Skin of body (tissue), 2 donors: Measurements from ENCODE around the gene TMEM273. TPM values are rescaled to one million over a fixed set of nuclear protein-coding genes. Genes with fewer than 3 reads are reported as not detected.

Experiments
- DNase-seq: peaks from one replicate; lab custom pipeline; 2025; lab: John Stamatoyannopoulos, UW
- total RNA-seq: library from RNA; depleted of rRNA; stranded (reverse); fragments of >200 nt; gene quantifications from one replicate; pipeline ENCODE4 v1.2.3, GENCODE V29; 2014

The TMEM273 gene, protein sequence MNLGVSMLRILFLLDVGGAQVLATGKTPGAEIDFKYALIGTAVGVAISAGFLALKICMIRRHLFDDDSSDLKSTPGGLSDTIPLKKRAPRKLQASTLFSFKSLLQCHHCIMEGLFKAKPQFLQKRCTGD
- 12.0 TPM for total RNA-seq

DNA sequence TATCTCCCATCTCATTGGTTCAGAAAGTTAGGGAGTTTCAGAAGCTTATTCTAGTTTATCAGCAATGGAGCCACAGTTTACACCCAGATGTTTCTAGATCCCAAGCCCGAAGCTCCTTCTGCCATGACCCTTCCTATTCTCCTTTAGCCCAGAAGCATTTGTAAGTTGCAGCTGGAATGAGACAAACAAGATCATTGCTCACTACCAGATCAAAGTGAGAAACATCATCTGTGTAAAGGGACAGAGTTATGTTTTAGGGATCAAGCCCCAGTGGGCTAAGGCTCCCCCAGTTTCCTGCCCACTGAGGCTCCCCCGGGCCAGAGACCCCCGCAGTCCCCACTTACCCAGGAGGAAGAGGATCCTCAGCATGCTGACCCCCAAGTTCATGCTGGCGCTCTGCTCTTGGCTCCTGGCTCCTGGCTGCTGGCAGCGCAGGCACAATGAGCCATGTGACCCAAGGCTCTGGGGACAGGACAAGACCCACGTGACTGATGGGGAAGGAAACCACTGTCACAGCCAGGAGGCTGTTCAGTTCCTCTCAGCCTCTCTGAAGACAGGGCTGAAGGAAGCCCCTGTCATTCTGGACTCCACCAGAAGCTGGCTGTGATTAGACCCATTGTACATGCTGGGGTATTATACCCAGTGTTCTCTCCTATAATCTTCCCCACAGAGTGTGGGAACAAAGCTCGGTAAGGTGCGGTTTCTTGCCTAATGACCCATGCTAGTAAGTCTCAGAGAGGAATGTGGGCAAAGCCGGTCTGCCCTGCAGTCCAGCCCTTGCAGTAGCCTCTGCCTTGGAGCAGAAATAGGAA is at the start of gene TMEM273:
Gene TMEM273 (minus strand): TSS at position 442 of the 812 bp plus-strand sequence. CDS start 55 bp downstream, at position 387.
- DNase-seq: peak; percentile 5

DNA sequence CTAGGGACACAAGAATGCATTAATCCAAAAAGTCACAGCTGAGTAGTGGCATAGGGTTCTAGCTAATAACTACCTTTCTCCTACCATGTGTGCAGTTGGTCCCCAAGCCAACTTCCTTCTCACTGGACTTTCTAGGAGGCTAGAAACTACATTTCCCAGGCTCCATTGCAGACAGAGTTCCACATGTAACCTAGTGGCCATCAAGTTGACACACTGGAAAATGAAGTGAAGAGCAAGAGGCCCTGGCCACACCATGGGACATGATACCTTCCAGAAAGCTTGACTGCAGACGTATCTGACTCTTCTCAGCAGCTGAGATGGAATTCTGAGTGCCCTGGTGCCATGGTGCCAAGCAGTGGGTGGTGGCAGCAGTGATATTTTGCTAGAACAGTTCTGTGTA is 49.8 kb upstream of the TMEM273 start:
- no peak for DNase-seq

DNA sequence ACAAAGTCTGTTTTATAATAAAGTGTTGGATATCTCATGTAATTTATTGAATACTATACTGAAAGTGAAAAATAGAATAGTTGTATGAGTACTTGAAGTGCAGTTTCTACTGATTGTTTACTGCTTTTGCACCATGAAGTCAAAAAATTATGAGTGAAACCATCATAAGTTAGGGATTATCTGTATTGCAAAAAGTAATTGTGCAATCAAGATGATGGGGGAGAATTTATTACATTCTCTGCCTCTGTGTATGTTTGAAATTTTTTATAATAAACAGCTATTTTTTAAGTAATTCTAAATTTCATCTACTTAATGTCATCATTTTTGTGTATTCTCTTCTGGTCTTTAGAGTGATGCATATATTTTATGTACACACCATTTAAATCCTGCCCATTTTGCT is 47.2 kb upstream of the TMEM273 start:
- DNase-seq: no peak

DNA sequence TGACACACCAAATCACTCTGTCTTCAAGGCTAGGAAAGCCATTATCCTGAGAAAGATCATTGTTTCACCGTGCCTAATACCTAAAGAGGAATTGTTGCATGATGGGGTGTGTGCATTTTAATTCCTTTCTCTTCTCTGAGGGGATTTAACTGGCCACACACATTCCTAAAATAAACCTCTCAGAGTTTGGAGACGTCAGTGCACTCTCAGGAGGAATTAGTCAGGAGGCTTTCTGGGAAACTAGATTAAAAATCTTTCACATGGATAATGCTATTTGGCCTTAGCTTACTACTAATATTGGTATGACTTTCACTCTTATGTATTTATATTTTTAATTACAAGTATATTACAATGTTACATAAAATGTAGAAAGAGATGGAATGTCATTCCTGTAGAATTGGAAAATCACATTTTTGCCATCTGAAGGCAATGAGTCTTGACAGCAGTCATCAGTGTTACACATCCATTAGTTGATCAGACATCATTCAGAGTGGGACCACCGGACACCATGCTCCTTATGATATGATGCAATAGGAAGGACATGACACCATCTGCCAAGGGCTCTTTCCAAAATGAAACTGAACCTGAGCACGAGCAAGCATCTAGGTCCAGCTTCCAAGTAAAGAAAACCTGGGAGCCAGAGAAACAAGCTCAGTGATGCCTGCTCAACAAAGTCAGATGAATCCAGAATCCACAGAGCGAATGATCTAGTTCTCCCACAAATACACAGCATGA is 43.1 kb upstream of the TMEM273 start:
- no peak for DNase-seq

DNA sequence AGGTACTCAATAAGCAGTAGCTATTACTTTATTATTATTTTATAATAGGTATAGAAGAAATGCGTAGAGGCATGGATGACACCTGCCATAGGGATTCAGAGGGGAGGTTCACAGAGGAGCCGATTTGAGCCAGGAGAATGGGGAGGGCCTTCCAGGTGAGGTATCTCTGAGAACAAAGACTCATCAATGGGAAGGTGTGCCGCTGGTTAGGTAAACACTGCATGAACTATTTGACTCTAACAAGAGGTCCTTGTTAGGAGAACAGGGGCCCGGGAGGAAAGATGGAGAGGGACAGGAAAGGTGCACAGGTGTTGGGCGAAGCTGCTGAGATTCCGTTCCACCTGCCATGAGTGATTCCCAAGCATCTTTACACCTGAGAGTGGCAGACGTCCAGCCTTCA is 41.8 kb upstream of the TMEM273 start:
- DNase-seq: no peak

DNA sequence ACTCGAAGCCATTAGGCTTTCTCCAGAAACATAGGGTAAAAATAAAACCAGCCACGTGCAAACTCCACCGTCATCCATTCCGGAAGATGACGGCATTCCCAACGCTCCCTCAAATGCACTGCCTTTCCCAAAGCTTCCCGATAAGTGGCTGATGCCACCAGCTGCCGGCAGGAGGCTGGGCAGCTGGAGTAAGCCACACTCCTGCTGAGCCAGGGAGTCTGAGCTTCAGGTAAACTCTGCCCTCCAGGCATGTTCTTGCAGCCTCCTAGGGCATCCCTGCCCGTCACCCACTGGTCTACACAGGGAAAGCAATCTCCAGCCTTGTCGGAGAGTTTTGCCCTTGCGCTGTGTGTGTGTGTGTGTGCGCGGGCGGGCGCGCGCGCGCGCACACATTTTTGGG is 40.5 kb upstream of the TMEM273 start:
- DNase-seq: no peak

DNA sequence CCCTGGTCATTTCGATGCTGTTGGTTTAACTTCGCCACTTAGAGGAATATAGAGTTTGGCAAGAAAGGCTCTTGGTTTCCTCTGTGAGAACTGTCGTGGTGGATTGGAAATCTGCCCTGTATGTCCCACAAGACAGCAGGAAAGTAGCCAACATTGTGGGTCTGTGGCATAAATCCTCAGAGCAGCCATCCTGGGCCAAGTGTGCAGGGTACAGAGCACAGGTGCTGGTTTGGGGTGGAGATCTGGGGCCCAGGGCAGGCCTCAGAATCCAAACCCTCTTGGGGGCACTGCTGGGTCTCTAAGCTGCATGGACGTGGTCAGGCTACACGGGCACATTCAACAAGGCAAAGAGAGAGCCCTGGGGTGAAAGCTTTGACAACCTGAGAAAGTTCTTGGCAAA is 39.2 kb upstream of the TMEM273 start:
- DNase-seq: no peak

DNA sequence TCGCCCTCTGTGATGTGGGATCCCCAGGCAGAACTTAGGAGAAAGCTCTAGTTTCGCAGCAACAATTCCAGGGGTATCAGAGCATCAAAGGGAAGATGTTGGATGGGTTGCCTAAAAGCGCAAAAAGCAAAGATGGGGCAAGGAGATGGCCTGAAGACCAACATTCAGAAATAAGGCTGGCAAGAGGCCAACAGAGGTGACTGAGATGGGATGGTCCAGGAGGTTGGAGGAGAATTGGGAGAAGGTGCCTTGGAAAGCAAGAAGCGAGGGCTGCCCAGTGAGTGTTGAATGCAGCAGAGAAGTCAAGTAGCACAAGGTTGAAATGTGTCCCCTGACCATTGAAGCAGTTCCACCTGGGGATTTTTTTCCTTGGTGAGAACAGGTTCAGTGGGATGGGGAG is 38.4 kb upstream of the TMEM273 start:
- no peak for DNase-seq

DNA sequence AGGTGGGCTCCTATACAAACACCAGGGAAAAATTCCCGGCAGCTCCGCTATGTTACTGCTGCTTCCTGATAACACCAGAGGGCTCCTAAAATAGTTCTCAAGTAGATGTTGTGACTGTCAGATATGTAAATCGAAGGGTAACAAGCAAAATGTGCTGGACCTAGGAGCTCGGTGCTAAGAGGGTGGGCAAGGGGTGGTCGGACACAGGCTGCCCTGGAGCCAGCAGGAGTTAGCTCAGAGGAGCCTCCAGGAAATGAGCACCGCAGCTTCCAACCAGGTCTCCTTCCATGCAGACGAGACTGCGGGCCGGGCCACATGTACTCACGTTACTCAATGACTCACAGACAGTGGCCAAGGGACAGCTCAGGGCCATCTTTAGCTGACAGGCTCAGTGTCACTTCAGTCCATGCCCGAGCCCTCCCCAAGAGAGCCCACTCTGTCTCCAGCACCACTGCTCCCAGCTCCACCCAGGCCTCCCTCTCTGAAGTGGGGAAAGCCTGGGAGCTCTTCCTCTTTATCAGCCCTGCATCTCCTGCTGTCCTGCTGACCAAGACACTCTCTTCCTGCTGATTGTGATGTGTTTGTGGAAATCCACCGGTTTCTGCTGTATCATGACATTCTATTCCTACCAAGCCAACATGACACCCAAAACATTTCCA is 37.2 kb upstream of the TMEM273 start:
- no peak for DNase-seq

DNA sequence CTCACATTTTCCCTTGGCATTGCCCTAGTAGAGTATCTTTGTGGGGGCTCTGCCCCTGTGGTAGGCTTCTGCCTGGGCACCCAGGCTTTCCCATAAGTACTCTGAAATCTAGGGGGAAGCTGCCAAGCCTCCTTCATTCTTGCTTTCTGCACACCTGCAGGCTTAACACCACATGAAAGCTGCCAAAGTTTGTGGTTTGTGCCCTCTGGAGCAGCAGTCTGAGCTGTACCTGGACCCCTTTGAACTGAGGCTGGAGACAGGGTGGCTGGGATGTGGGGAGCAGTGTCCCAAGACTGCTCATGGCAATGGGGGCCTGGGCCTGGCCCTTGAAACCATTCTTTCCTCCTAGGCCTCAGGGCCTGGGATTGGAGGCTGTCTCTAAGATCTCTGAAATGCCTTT is 35.0 kb upstream of the TMEM273 start:
- DNase-seq: no peak

DNA sequence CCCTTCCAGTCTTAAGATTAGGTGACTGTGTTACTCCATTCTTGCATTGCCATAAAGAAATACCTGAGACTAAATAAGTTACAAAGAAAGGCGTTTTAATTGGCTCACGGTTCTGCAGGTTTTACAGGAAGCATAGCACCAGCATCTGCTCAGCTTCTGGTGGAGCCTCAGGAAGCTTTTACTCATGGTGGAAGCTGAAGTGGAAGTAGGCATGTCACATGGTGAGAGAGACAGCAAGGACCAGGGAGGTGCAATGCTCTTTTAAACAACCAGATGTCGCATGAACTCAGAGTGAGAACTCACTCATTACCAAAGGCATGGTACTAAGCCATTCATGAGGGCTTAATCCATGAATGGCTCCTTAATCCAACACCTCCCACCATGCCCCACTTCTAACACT is 34.0 kb upstream of the TMEM273 start:
- no peak for DNase-seq

DNA sequence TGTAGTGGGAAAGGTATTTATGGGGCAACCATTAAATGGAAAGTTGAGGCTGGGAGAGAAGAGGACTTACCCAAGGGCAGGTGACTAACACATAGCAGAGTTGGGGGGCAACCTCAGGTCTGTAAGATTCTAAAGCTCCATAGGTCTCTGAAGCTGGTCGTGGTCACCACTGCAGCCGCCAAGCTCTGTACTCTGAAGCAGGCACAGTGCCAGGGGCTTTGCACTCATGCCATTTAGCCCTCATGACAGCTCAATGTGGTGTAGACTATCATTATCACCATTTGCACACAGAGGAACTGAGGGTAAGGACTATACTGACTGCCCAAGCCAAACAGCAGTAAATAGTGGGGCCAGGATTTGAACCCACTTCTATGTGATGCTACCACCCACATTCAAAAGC is 32.5 kb upstream of the TMEM273 start:
- no peak for DNase-seq

DNA sequence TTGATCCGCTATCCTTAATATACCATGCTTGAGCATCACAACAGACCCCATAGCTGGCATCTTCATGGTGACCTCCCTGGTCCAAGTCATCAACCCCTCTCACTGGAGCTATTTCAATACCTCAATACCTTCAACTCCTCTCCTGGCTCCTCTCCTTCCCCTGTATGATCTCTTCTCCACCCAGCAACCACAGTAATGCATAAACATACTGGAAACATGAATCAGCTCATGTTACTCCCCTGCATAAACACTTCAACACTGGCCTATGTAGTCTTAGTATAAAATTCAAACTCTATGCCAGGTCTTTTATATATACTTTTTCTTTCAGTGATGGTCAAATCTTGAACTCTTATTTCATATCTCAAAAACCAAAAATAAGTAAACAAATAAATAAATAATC is 31.8 kb upstream of the TMEM273 start:
- DNase-seq: no peak

DNA sequence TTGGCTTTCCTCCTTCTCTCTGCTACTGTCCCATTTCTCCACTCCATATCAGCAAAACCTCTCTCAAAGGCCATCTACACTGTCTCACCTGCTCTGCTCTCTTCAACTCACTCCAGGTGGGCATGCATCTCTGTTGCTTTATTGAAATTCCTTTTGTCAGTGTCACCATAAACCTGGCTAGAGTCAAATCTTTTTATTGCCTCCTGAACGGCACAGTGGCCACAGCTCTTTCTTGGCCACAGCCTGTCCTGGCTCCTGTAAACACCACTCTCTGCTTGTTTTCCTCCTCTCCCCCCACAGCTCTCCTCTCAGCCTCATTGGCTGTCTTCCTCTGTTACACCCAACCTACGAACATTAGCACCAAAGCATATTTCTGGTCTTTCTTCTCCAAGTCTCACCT is 31.1 kb upstream of the TMEM273 start:
- DNase-seq: no peak

DNA sequence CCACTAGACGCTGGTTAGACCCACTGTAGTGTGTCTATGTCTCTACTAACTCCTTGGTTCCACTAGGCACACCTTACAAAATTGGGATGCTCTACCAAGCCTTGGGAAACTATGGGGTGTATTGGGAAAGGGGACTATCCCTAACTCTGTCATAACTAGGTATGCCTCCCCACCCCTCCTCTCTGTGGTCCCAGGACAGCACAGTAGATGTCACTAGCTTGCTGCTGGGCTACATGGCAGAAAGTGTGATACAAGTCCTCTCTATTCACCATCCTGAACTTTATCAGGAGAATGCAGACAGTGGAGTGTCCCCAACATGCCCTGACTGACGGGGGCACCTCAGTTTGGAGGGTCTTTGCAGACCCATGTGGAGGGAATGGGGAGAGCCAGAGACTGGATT is 30.3 kb upstream of the TMEM273 start:
- no peak for DNase-seq

DNA sequence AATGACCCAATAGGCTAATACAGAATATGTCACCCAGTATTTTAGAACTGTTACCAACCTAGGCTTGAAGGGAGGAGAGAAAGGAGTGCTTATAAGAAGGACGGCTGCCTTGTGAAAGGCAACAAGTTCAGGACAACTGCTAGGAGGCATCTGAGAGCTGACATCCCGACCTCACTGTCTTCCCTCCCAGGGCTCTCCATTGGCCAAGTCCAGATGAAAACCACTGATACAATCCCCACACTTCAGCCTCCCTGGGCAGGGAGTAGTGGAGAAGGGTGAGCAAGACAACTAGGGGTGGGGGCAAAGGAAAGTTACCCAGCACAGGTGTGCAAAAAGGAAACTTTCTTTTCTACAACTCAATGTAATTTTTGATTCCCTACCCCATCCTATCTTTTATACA is 29.5 kb upstream of the TMEM273 start:
- no peak for DNase-seq

DNA sequence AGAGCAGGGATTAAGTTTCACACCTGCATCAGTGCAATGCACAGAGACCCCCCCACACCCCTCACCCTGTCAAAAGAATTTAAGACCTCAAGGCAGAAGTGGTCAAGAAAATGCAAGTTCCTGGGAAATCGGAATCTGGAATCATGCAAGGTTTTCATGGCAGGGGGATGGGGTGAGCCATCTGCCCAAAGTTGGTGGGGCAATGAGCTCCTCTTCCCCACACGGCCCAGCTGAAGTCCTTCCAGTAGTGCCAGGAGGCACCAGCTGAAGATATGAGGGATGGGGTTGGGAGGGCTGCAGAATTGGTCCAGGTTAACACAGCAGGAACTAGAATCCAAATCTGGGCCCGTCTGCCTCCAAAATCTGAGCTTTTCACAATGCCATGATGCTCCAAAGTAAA is 25.0 kb upstream of the TMEM273 start:
- no peak for DNase-seq

DNA sequence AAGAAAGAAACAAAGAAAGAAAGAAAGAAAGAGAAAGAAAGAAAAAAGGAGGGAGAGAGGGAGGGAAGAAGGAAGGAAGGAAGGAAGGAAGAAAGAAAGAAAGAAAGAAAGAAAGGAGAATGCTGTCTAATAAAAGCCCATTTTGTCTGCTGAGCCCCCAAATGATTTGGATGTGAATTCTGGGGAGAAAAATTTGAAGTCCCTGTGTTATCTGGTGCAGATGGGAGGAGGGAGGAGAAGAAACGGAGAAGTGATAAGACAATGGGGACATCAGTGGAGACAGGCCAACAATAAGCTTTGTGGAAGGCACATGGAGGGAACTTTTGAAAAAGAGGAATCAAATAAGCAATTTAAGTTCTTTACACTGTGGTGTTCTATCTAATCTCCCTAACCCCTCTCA is 24.6 kb upstream of the TMEM273 start:
- no peak for DNase-seq

DNA sequence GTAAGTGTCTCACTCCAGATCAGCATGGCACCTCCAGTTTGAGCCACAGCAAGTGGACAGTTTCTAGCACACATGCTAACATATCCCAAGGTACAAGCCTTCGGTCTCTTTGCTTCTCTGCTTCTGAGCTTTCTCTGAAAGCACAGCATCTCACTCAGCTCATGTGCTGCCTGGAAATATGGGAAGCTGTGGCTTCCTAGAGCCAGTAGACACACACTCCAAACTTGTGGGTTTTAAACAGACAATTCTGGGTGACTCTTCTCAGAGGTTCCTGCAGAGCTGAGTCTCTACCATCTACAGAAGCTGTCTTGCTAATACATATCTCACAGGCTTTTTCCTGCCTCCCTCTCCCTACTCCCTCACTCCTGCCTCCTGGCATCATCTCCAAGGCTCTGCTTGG is 23.9 kb upstream of the TMEM273 start:
- no peak for DNase-seq

DNA sequence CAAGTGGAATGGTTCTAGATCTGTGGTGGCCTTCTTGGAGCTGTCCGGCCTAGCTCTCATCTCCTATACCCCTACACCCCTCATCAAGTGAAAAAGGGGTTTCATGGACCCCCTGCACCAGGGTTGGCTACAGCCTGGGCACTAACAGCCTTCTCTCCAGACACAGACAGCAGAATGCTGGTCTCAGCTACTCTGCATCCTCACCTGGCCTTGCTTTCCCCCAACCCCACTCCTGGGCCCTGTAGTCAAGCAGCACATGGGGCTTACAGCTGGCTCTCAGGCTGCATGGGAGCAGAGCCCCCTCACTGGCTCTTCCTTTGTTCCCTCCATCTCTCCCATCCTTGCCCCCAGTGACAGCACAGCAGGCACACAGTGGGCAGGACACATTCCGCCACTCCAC is 20.8 kb upstream of the TMEM273 start:
- no peak for DNase-seq

DNA sequence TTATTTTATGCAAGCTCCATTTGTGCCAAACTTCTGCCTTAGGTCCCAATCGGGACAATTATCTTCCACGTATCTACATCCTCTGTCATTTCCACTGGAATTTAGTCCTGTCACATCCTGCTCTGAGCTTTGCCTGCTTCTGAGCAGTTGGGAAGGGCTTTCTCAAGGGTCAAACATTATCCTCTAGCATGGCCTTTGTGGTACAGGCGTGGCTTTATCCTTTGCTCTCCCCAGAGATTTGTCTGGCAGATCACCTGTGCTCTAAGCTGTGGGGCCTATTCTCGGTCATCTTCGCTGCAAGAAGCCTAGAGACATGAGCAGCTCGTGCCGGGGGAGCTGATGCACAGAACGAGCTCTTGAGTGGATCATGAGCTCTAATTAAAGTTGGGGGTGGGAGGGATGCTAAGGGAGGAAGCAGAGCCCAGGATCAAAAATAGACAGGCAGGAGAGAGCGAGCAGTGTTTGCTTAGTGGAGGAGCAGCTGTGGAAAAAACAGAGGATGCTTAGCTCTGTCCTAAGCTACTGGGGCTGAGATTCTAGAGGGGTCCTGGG is 19.8 kb upstream of the TMEM273 start:
- no peak for DNase-seq

DNA sequence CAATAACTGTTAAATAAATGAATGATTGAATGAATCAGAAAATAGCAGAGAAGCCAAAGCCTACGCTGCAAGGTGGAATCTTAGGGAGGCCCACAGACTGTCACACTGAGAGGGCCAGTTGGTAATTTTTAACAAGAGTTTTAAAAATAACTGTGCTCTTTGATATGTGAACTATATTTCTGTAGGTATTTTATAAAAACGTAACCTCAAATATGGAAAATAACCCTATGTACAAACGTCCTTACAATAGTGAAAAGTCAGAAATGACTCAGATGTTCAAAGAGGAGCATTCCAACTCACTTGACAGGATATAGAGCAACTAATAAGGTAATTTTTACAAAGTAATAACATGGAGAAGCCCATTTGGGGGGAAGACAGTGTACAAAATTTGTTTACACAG is 18.9 kb upstream of the TMEM273 start:
- DNase-seq: no peak
